Gastroesophageal sphincter (tissue), 4 donors: ENCODE results near the gene AGBL4. TPM values are rescaled to one million over a fixed set of nuclear protein-coding genes. Genes with fewer than 3 reads are reported as not detected.

Experiments
- ATAC-seq: fragments of 150-250 bp; one replicate; pipeline ENCODE4 v1.9.1; 2016; ENCODE audit warnings: mild to moderate bottlenecking, moderate library complexity
- H3K27ac ChIP-seq, 4 donors: fragments of 200-600 bp; sonication (generic) in 3 of 4; 1 replicate in 3 of 4; 2 replicates in 1 of 4; pipeline ENCODE4 v1.5.1; 2016 to 2019
- H3K27me3 ChIP-seq: fragments of 200-600 bp; sonication (generic); one replicate; pipeline ENCODE4 v1.5.1; 2019
- H3K36me3 ChIP-seq, 2 donors: fragments of 200-600 bp; sonication (generic); one replicate each; pipeline ENCODE4 v1.5.1; 2019; ENCODE audit warnings: control low read depth in 1 of 2
- H3K4me1 ChIP-seq, 3 donors: fragments of 200-600 bp; sonication (generic); 1 replicate in 2 of 3; 2 replicates in 1 of 3; pipeline ENCODE4 v1.5.1; 2016 to 2019; ENCODE audit warnings: control low read depth in 2 of 3
- H3K4me3 ChIP-seq, 2 donors: fragments of 200-600 bp; sonication (generic); one replicate each; pipeline ENCODE4 v1.5.1; 2019; ENCODE audit warnings: mild to moderate bottlenecking in 1 of 2, moderate library complexity in 1 of 2
- H3K9me3 ChIP-seq, 3 donors: fragments of 200-600 bp; sonication (generic); one replicate each; pipeline ENCODE4 v1.5.1; 2017 to 2019; ENCODE audit warnings: control low read depth in 2 of 3
- CTCF ChIP-seq, 4 experiments: fragments of 200-600 bp in 2 of 4; fragments of 450-650 bp in 2 of 4; sonication (generic) in 1 of 4; IDR thresholded peaks; one replicate each; pipeline ENCODE4 v1.5.1; 2017 to 2019; ENCODE audit warnings: antibody characterized with exemption in 4 of 4, mild to moderate bottlenecking in 2 of 4, moderate library complexity in 2 of 4
- EP300 ChIP-seq: sonication (generic); formaldehyde crosslinking; IDR thresholded peaks from one replicate; pipeline ENCODE4 v1.6.1; 2017; ENCODE audit warnings: antibody characterized with exemption, mild to moderate bottlenecking
- POLR2A ChIP-seq, 2 donors: fragments of 450-650 bp; IDR thresholded peaks; one replicate each; pipeline ENCODE4 v1.6.1; 2017; ENCODE audit warnings: antibody characterized with exemption in 2 of 2, mild to moderate bottlenecking in 2 of 2, moderate library complexity in 1 of 2
- POLR2AphosphoS5 ChIP-seq: sonication (generic); formaldehyde crosslinking; IDR thresholded peaks from one replicate; pipeline ENCODE4 v1.6.1; 2017; ENCODE audit warnings: antibody characterized with exemption
- WGBS, 2 donors: methylation state at CpG; one replicate each; pipeline ENCODE4 v1.1.5; 2018; ENCODE audit warnings: low coverage in 1 of 2; 5-methylcytosine and 5-hydroxymethylcytosine counted together
- total RNA-seq, 4 donors: library from RNA; depleted of rRNA; stranded (reverse); fragments of >200 nt; gene quantifications; one replicate each; pipeline ENCODE4 v1.1.0, GENCODE V29; 2016

Gene AGBL4
- total RNA-seq, 4 donors from 2014 or later, result 1.6 TPM; not detected in 3

- no peak overlapping the region for H3K4me3 ChIP-seq
- TF ChIP-seq CTCF (IDR thresholded peaks at IDR 0.05) (no peak), POLR2AphosphoS5 (no peak), POLR2A (IDR thresholded peaks at IDR 0.05) (no peak), EP300 (no peak)
- H3K4me1 ChIP-seq, result no peaks in the 10 kb centered on the region
- H3K27me3 ChIP-seq, result no peaks in the 10 kb centered on the region
- no peaks in the 10 kb centered on the region for H3K9me3 ChIP-seq
- ATAC-seq, result no peak
- 67 to 89% methylated on average over 1 of the region's 1 CpG for WGBS, 2 donors
- no peak overlapping the region for H3K27ac ChIP-seq
- no peaks in the 10 kb centered on the region for H3K36me3 ChIP-seq
These were observed 1075.2 kb downstream of the AGBL4 start for GRCh38 chr1:48948562-48948961.

- no peak for TF ChIP-seq POLR2AphosphoS5
- TF ChIP-seq EP300, result no peak
- TF ChIP-seq POLR2A (IDR thresholded peaks at IDR 0.05), result no peak
- TF ChIP-seq CTCF (IDR thresholded peaks at IDR 0.05), result no peak
- ATAC-seq, result no peak
- 53 to 59% methylated on average over 9 to 13 of the region's 13 CpGs for WGBS, 2 donors
- no peaks in the 10 kb centered on the region for H3K4me1 ChIP-seq
- no peaks in the 10 kb centered on the region for H3K9me3 ChIP-seq
- H3K4me3 ChIP-seq, result no peak overlapping the region
- no peaks in the 10 kb centered on the region for H3K36me3 ChIP-seq
- no peaks in the 10 kb centered on the region for H3K27me3 ChIP-seq
- H3K27ac ChIP-seq, result no peak overlapping the region
These were observed 1075.8 kb downstream of the AGBL4 start for GRCh38 chr1:48947761-48948537.

GRCh38 chr1:48946070-48946469, 1077.7 kb downstream of the AGBL4 start:
- no peak overlapping the region for H3K4me3 ChIP-seq
- H3K27me3 ChIP-seq, result no peaks in the 10 kb centered on the region
- 93% methylated on average over 2 of the region's 2 CpGs; no CpG with 5 or more reads in 1 of the 2 donors for WGBS, 2 donors
- TF ChIP-seq POLR2A (IDR thresholded peaks at IDR 0.05) (no peak), CTCF (IDR thresholded peaks at IDR 0.05) (no peak), POLR2AphosphoS5 (no peak), EP300 (no peak)
- no peaks in the 10 kb centered on the region for H3K4me1 ChIP-seq
- H3K9me3 ChIP-seq, result no peaks in the 10 kb centered on the region
- ATAC-seq, result no peak
- no peak overlapping the region for H3K27ac ChIP-seq
- H3K36me3 ChIP-seq, result no peaks in the 10 kb centered on the region

GRCh38 chr1:48944811-48945210, 1078.9 kb downstream of the AGBL4 start:
- TF ChIP-seq CTCF (IDR thresholded peaks at IDR 0.05) (no peak), POLR2AphosphoS5 (no peak), EP300 (no peak), POLR2A (IDR thresholded peaks at IDR 0.05) (no peak)
- no peak overlapping the region for H3K27ac ChIP-seq
- H3K4me1 ChIP-seq, result no peaks in the 10 kb centered on the region
- H3K9me3 ChIP-seq, result no peaks in the 10 kb centered on the region
- H3K36me3 ChIP-seq, result no peaks in the 10 kb centered on the region
- no peak overlapping the region for H3K4me3 ChIP-seq
- no peaks in the 10 kb centered on the region for H3K27me3 ChIP-seq
- no peak for ATAC-seq

GRCh38 chr1:48943826-48944225, 1079.9 kb downstream of the AGBL4 start:
- TF ChIP-seq POLR2A (IDR thresholded peaks at IDR 0.05), result no peak
- no peak for TF ChIP-seq EP300
- no peak for TF ChIP-seq CTCF (IDR thresholded peaks at IDR 0.05)
- no peak for TF ChIP-seq POLR2AphosphoS5
- H3K27me3 ChIP-seq, result no peaks in the 10 kb centered on the region
- no peak for ATAC-seq
- H3K4me3 ChIP-seq, result no peak overlapping the region
- no peaks in the 10 kb centered on the region for H3K9me3 ChIP-seq
- no peak overlapping the region for H3K27ac ChIP-seq
- no peaks in the 10 kb centered on the region for H3K36me3 ChIP-seq
- WGBS, 2 donors, result 85 to 96% methylated on average over 5 of the region's 5 CpGs
- H3K4me1 ChIP-seq, result no peaks in the 10 kb centered on the region
